GM18526 (cell line): ENCODE data around the gene UBE2E3.

Experiments used
- POLR2A ChIP-seq: IDR thresholded peaks from 3 replicates; pipeline ENCODE4 v1.6.1; 2011; ENCODE audit not compliant: insufficient read length; ENCODE audit errors: extremely low read depth

Gene UBE2E3

DNA sequence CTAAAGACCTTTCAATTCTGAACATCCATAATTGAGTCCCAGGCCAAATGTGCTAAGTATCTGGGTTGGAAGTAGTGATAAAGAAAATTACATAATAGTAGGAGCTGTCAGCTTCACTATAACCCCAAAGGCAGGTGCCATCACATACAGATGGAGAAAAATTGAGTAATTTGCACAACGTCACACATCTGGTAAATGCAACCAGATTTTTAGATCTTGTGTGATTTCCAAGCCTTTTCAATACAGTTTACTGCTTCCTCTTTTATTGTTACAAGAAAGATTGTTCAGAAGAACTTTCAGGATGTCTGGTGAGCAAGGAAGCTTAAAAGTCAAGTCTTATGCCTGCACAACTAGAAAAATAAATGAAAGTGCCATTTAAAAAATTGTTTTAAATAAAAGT lies 62.3 kb downstream of the UBE2E3 start:
- no peak for TF ChIP-seq POLR2A

DNA sequence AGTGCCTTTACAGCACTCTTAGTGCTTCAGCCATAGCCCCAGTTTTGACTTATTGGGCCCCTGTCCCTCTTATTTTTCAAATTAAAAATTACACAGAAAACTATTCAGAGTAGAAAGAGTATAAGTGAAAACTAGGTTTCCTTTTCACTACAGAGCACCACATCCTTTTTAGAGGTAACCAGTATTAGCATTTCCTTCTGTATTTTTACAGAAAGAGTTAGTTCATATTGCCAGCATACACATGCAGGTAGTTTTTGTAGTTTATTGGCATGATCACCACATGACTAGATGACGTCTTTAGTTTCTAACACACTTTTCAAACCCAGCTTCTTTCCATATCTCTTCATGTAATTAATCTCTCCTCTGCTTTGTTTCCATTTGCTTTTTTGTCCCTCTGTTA lies 66.4 kb downstream of the UBE2E3 start:
- no peak for TF ChIP-seq POLR2A

DNA sequence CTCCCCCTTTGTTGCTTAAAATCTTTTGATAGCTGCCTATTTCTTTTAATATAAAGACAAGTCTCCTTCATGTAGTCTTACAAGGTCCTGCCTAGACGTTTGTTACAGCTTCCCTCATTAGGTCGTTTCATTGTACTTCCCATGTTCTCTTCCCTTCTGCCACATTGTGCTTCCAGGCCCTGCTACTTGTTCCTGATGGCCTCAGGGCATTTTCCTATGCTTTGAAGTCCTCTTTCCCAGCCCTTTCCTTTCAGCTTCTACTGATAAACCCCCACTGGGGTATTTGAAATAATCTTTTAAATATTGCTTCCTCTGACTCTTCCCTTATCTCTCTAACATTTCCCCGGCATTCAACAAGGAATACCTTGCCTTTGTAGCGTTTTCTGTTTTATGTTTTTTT lies 67.4 kb downstream of the UBE2E3 start:
- TF ChIP-seq POLR2A = no peak

DNA sequence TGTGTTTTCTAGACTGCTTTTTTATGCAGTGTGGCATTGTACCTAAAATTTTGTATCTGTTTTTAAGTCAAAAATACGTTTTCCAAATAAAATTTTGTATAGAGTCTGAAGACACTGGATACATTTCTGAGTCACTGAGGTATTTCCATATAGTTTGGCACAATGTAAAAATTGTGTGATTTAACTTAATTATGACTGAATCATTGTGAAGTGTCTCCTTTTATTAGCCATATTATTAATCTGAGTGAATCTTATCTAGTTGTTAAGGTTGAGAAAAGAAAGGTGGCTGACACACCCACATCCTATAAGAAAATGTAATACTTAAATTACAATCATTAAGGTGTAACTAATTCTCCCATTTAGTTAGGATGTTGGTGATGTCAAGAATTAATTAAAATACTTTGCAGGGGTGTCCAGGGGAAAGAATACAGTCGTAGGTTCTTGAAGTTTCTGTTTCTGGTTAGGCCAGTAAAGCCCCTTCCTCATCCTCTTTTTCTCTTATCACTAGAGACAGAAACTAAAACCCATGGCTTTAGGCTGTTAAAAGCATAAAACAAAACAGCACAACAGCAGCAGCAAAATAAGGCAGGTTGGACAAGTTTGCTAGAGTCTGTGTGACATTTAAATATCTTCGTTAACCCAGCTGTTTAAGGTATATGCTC lies 71.6 kb downstream of the UBE2E3 start:
- no peak for TF ChIP-seq POLR2A

DNA sequence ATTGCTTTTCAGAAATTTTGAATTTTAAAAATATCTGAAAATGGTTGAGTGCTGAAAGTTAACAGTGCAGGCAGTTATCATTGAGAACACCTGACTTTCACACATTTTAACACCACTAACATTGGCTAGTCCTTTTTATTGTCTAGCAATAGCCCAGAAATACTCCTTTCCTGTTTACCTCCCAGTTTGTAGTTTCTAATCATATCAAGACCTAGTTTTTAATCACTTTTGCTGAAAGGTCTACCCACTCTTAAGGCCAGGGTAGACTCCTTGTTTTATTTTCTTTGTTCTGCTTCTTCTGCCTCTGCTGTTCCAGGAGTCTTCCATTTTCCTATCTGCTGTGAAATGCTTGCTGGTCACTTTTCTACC lies 72.1 kb downstream of the UBE2E3 start:
- no peak for TF ChIP-seq POLR2A

DNA sequence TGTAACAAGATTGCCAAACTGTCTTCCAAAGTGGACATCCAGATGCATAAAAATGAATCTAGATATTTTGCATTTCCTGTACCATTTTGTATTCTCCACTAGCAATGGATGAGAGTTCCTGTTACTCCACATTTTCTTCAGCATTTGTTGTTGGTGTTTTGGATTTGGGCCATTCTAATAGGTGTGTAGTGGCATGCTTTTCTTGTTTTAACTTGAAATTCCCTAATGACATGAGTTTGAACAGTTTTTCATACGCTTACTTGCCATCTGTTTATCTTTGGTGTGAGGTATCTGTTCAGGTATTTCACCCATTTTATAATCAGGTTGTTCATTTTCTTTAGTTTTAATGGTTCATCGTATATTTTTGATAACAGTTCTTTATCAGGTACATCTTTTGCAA lies 73.9 kb downstream of the UBE2E3 start:
- no peak for TF ChIP-seq POLR2A

DNA sequence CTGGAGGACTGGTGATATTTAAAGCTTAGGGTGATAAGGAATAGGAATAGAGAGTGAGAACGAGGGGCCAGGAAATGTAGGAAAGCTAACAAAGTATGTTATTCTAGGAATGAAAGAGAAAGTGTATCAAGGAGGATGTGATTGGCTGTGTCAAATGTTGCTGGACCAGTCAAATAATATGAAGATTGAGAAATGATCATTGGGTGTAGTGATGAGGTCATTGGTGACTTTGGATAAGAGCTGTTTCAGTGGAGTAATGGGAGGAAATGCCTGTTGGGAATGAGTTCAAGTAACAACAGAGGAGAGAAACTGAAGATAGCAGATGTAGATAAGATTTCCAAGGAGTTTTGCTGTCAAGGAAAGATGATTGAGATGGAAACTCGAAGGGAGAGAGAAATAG lies 74.4 kb downstream of the UBE2E3 start:
- no peak for TF ChIP-seq POLR2A

DNA sequence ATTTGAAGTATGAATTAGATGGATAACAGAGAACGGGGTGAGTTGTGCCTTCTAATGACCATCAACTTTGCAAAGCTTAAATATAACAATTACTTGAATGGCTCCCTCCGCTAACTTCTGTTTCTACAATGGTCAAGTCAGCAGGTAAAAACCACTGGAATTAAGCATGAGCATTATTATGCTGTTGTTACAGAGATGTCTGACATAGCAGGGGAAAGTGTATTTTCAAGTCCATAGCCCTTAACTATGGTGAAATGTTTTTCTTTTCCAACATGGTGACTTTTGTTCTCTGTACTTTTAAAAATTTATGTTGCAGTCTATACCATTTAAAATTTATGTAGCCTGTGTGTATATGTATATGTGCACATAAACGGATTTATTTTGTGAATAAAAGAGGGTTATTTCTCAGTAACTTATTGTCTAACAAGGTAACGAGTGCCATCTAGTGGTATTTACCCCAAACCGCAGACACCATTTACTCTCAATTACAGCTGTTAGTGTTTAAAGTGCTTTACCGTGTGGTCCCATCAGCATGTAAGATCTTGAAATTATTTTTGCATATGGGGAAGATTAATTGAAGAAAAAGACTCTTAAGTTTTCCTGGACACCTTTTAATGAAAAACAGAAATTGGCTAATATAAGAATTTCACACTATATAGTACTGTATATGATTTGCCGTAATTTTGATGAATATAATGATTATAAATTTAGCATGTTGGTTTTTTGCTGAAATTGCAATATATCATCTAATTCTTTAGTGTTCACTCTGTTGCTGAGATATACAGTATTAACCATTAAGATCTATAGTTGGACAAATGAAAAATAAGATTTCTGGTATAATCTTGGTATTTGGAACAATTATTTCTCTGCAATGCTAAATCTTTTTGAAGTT lies 78.2 kb downstream of the UBE2E3 start:
- no peak for TF ChIP-seq POLR2A

DNA sequence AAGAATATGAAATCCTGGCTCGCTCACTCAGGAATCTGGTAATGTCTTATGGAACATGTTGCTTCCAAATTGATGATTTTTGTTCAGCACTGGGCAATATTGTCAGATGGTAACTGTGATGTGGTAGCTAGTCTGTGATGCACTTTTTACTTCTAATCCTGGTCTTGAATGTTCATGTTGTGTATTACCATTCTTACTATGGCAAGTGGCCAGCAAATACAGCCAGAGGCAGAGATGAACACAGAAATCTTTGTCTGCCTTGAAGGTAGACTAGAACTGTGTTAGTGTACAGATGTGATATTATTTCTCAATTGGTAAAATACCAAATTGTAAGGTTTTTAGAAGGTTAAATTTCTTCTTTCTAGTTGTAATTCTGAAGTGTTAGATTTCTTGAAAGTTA lies 83.3 kb downstream of the UBE2E3 start:
- no peak for TF ChIP-seq POLR2A

DNA sequence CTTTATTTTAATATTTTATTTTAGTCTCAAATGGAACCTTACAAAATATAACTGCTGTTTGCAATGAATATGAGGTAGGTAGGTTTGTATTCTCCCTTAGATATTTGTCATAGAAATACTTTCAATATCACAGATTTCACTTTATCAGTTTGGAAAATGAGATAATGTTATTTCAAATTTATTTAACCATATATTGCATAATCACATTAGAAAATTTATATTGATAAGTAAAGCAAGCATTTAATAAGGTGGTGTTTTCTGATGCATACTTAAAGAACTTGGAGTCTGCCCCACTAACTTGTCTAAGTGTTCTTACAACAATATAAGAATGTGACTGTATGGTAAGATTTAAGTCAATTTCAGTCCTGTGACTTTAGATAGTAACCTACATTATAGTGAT lies 85.1 kb downstream of the UBE2E3 start:
- TF ChIP-seq POLR2A = no peak

DNA sequence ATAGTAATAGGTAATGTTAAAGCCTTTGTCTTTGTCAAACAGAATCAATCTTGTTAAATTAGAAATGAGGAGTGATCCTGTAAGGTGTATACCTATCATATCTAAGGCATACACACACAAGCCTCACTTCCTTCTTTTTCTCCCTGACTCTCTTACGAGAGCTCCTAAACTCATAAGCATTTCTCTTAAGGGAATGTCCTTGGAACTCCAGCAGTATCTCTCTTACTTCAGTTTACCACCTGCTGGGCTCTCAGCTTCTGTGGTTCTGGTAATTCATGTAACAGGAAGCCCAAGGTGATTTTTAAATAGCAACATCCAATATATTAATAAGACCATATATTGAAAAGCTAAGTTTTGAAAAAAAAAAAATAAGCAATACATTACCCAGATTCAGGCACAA lies 85.9 kb downstream of the UBE2E3 start:
- no peak for TF ChIP-seq POLR2A

DNA sequence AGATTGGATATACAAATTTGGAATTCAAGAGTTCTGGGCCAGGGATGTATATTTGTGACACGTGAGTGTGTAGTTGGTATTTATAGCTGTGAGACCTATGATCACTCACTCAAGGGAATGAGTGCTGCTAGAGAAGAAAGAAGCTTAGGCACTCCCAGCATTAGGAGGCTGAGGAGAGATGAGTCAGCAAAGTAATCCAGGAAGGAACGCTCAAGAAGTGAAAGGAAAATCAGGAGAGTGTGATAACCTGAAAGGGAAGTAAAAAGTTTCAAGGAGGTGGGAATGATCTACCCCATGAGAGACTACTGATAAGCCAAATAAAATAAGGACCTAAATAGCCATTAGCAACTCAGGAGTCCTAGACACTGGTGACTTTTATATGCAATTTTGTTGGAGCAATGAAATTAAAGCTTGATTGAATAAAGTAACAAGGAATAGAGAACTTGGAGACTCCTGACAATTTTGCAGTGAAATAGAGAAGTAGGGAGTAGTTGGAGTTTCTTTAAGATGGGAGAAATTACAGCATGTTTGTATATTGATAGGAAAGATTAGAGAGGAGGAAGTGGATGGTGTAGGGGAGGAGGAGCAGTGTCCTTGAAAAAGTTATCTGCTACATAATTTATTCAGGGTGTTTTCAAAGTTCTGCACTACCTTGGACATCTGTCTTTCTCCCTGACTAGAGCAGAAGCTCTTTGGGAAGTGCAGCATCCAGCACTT lies 89.9 kb downstream of the UBE2E3 start:
- TF ChIP-seq POLR2A = no peak

DNA sequence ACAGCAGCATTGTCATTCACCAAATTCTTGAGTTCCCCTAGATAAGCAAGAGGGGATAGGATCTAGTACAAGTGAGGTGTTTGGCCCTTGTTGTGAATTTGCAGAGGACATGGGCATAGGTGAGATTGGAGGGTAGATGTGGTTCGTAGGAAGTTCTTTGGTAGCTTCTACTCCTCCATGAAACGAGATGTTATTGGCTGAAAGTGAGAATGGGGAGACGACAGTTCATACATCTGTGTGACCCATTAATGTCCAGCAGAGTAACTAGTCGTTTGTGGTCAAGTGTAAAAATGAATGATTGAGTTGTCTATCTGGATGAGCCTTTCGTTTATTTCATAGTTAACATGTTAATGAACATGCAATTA lies 90.4 kb downstream of the UBE2E3 start:
- no peak for TF ChIP-seq POLR2A

DNA sequence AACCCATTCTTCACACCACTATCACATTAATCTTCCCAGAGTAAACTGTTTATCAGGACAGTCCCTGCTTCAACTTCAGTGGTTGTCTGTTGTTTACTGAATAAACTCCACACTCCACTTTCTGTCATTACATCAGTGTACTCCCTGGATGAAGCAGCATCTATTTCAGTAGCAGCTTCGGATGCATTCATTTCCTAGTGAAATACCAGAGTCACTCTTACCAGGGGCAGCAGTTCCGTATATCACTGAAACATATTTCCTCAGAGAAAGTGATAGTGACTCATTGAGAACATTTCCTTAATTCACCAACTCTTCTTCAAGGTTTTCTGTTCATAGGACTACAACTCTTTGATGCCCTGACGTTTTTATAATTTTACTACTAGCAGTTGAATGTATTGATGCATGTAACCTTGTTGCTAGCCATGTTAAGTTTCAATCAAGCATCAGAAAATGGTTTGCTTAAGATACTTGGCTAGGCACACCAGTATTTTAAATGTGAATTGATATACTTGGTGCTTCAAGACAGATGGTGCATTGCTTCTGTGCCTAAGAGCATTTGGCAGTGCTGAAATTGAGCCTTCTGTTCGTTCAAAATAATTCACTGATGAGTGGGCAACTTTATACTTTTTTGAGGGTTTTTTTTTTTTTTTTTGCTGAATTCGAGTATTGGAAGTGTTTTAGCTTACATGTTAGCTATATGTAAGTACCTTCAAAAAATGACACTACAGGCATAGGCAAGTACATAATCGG lies 92.3 kb downstream of the UBE2E3 start:
- no peak for TF ChIP-seq POLR2A

DNA sequence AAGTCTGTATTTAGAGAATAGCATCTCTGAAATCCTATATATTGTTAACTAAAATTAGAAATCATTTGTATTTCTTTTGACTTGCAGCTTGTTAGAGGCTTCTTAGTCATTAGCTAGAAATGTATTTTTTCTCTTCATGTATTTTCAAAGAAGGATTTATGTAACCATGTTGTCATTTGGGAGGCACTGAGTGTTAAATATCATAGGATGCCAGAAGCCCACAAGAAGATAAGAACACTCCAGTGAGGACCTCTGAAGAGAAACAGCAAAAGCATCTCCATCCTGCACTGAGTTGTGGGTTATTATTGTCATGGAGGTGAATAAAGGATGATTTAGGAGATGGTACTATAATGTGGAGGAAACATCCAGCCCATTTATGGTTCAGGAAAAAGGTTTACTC lies 93.5 kb downstream of the UBE2E3 start:
- TF ChIP-seq POLR2A = no peak
